LHCN-M2 (cell line): ENCODE data around the gene INHBB. TPM values are rescaled to one million over a fixed set of nuclear protein-coding genes. Genes with fewer than 3 reads are reported as not detected.
"Not testable (repeated sequence)": the region's sequence is repeated elsewhere in the genome, so short reads cannot be mapped to it uniquely, and the experiment has no call there.

Source experiments
- DNase-seq: peaks from one replicate; pipeline ENCODE4 v3.0.0-alpha.2; 2012; ENCODE audit warnings: low read depth
- total RNA-seq: library from RNA; depleted of rRNA; stranded (reverse); fragments of >200 nt; gene quantifications from 2 replicates; pipeline ENCODE4 v1.2.3, GENCODE V29; 2014

The INHBB gene
- total RNA-seq, 1 experiment from 2014 or later, result 0.46 TPM

DNA sequence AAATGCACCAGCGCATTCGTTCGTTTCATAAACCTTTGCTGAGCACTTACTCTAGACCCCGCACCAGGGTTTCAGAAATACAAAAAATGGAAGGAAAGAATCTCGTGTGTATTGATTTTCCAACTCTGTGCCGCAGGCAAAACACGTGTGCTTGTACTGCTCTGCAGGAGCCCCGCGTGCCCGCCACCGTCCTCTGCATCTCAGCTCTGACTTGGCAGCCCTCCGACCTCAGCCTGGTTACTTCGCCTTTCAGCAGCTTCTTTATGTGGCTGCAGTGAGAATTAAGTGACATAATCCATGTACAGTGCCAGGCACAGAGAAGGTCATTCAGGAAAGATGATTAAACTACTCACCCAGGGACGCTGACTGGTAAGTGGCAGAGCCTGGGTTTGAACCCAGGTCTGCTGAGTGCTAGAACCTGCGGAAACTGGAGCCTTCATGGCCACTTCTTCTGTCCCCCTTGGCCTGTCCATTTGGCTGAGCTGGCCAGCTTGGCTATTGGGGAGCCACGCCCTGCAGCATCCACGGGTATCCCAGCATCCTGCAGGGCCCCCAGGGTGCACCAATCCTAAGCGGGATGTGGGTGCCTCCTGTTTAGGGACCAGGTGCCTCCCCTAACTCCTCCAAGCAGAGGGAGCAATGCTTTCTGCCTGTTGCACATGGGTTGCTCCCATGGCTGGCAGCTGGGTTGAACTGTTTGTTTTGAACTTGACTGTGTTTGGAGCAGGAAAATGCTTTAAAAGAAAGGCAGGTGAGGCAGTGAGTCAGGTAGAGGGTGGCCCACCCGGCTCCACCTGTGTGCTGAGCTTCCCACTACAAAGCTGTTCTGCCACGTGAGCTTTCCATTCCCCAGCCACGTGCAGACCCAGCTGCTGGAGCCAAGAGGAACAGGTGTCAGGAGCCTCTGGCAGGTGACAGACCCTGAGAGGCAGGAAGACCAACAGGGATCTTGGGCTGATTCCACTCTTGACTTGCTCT lies 34.3 kb downstream of the INHBB start:
- DNase-seq, result no peak

DNA sequence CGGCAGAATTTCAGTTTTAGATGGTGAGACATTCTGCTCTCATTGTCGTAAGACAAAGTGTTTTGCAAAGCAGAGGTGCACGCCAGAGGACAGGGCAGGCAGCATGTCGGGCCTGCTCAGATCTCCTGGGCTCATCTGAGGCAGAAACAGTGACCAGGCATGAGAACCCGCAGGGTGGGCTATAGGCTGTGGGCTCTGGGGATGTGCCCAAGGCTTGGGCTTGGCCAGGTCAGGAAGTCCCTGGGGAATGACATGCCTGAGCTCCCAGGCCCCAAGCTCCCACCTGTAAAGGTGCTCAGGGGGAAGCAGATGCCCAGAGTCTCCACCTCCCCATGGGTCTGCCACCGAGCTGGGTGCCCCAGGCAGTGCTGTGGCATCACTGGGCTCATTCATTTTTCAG lies 35.3 kb downstream of the INHBB start:
- no peak for DNase-seq

DNA sequence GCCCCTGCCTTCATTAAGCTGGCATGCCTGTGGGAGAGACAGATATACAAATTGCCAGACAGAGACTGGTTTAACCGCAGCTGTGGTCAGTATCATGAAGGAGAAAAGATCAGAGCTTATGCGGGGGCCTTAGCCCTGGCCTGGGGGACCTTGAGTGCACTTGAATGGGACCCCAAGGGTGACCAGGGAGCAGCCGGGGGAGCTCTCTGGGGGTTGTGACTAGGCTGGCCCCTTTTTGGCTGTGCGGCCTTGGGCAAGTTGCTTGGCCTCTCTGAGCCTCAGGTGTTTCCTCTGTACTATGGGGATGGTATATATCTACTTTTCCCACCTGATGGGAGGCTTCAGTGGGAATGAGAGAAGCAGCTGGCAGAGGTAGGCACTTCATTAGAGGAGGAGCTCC lies 35.7 kb downstream of the INHBB start:
- no peak for DNase-seq

DNA sequence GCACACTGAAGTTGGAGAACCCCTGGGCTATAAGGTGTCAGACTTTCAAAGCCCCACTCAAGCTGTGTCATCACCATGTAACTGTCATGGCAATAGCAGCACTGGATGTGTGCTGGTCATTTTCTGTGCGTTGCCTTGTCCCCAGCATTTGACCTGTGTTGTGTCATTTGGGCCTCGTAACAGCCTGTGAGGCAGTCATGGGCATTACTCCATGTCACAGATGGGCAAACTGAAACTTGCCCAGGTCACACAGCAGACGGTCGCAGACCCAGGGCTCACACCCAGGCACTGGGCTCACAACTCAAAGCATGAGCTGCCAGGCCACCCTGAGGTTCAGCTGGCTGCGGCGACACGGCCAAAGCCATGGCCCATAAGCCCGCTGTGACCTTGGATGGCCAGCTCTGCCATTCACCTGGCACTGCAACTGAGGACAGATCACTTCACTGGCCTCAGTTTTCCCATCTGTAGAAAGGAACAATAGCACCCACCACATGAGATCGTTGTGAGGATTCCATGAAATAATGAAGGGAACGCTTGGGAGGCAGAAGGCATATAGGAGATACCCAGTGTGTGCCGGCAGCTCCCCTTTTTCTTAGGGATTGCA lies 36.7 kb downstream of the INHBB start:
- DNase-seq, result no peak

DNA sequence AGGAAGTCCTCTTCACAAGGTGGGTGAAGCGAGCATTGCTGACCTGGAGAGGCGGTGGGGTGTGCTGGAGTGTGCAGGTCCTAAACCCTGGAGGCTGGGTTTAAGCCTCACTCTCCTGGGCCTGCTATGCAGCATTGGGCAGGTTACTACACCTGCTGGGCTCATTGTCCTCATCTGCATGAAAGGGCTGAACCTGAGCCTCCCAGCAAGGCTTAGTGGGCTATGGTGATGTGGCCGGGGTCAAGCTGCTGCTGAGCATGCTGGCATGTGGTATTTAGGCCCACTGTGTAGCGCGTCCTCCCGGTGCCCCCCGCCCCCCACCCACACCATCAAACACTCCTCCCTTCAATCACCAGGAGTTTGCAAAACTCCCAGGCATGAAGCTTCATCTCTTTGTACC lies 37.3 kb downstream of the INHBB start:
- DNase-seq, result no peak

DNA sequence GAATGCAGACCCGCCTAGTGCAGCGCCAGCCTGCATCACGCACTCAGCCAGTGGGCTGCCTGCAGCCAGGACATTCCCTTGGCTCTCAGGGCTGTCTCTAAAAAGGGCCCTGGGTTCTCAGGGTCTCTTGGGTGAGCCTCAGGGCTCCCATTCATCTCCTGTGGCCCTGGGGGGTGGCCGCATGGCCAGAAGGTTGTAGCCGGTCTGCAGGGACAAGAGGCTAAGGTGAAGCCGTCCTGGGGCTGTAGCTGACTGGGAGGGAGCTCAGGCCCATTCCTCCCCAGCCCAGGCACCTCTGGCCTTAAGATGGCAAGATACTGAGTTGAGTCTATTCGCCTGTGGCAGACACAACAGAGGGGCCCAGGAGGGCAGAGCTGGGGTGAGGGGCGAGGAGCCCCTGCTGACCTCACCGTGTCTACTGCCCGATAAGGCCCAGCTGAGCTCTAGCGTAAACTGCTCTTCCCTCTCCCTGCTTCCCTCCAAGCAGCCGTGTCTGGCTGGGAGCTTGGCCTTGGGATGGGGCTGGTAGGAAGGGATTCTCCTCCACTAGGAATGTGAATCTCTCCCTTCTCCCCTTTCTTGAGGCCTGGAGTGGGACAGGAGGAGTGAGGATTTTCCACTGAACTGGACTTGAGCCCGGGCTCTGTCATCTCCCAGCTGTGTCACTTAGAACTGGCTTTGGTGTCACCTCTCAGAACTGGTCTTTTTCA lies 37.9 kb downstream of the INHBB start:
- no peak for DNase-seq

DNA sequence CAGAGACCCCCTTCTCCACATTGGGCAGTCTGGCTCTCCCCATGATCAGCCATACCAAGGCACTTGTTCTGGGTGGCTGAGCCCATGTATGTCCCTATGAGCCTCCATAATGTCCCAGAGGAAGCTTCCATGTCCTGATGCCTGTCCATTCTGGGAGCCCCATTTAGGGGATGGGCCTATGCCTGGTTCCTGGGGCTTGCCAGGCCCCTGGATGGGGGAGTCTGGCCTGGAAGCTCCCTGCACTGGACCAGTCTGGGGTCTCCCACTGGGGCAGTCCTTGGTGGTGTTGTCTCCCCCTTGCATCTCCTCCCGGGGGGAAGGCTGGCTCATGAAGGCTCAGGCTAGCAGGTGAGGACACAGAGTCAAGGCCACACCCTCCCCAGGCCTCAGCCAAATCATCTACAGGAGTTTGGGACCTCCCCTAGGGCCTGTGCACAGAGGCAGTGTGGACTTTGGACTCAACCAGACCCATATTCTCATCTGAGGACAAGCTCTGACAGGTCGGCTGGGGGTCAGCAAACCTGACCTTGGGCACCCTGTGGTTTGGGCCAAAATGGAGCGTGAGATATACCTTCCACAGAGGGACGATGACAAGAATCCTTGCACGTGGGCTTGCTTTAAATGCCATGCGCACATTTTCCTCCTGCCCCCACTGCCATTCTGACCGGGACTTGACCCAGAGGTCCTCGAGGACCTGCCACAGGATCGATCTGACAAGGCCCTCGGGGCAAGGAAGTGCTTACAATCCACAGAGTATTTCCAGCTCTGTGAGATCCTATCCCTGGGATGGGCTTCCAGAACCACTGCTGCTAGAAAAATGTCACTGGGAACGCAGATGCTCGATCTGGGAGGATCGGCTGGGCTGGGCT lies 38.8 kb downstream of the INHBB start:
- no peak for DNase-seq

DNA sequence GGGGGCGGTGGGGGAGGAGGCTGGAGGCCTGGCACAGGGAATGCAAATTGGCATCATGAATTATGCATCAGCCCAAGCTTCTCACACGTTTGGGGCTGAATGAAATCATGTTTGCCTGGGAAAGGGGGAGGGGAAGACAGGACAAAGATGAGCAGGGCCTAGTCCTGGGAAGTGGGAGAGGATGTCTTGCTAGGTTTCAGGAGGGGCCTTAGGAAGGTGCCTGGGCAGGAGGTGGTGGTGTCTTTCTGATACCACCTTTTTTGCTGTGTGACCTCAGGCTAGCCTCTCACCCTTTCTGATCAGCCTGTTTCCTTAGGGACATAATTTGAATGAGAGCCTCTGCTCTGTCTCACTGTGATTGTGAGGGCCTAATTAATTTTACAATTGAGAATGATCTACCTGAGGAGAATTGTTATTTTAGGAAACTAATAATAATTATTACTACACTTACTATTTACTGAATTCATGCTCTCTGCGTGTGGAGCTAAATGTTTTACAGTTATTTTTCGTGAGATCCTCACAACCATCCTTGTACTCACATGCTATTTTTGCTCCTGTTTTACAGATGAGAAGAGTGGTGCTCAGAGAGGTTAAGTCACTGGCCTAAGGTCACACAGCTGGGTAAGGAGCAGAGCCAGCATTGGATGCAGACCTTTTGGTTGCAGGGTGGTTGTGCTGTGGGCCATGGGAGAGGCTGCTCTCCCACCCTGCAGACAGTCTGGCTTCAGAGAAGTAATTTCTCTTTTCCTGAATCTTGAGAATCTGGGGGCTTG lies 39.6 kb downstream of the INHBB start:
- DNase-seq, result no peak

DNA sequence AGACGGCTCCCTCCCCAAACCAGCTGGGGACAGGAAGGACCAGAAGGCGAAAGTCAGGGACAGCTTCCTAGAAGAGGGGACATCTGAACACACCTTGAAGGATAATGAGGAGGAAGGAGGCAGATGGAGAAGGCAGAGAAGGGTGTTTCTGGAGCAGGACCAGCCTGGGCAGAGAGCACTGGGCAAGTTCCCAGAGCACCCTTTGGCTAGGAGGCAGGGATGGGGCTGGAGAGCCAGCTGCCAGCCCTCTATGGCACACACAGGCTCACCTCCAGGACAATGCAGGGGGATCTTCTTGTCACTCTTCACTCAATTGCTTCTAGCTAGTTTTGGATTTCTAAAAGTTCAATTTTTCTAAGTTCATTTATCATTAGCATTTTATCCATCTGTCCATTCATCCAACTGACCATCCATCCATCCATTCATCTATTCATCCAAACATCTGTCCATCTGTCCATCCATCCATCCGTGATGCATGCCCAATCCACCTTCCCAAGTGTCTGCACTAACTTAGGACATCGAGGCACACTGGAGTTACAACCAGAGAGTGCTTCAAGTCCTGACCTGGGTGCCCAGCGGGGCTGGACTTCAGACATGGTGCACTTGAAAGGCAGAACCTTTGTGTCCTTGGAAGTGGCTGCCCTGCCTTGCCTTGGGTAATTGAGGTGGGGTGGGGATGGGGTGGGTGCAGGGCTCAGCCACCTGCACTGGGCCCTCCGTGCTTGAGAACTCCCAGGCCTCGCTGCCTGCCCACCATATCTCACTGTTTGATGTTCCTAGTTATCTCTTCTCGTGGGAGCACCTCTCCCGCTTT lies 42.5 kb downstream of the INHBB start:
- no peak for DNase-seq

DNA sequence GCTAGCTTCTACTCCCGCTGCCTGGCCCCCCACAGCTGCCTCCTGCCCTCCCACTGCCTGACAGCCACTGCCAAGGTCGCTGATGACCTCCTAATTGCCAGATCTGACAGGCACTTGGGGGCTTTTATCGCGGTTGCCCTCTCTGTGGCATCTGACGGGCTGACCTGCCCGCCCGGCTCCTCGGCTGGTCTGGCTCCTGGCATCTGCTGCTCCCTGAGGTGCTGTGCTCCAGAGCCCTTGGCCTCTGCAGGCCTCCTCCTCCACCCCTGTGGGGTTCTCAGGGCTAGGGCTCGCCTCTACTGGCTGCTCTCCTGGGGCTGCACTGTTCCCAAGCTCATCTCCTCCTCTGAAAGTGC lies 43.1 kb downstream of the INHBB start:
- no peak for DNase-seq

DNA sequence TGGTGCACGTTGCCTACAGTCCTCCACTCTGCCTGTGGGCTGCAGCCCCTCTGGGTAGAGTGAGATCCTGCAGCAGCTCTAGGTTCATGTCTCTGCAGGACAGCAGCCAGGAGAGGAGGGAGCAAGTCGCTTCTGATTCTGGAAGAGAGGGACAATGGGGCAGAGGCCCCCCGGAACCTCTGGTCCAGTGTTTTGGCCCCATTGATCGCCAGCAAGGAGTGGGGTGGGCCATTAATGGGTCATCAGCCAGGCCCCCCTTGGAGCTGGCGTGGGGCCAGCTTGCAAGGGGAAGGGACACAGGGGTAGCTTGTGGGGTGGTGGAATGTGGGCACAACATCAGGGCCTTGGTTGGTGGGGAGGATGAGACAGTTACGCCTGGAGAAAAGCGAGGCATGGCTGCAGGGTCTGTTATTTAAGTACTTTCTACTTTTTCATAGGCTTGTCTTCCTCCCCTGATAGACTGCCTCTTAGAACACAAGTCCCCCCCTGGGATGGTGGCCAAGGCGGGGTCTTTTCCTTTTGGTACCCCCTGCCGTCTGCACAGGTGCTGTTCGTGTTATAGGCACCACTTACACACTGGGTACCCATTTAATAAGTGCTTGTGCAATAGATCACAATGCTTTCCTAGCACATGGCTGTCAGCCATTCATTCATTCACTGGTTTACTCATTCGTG lies 44.6 kb downstream of the INHBB start:
- DNase-seq, result no peak

DNA sequence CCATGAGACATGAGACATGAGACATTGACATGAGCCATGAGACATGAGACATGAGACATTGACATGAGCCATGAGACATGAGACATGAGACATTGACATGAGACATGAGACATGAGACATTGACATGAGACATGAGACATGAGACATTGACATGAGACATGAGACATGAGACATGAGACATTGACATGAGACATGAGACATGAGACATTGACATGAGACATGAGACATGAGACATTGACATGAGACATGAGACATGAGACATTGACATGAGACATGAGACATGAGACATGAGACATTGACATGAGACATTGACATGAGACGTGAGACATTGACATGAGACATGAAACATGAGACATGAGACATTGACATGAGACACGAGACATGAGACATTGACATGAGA lies 45.4 kb downstream of the INHBB start:
- not testable (repeated sequence) for DNase-seq

DNA sequence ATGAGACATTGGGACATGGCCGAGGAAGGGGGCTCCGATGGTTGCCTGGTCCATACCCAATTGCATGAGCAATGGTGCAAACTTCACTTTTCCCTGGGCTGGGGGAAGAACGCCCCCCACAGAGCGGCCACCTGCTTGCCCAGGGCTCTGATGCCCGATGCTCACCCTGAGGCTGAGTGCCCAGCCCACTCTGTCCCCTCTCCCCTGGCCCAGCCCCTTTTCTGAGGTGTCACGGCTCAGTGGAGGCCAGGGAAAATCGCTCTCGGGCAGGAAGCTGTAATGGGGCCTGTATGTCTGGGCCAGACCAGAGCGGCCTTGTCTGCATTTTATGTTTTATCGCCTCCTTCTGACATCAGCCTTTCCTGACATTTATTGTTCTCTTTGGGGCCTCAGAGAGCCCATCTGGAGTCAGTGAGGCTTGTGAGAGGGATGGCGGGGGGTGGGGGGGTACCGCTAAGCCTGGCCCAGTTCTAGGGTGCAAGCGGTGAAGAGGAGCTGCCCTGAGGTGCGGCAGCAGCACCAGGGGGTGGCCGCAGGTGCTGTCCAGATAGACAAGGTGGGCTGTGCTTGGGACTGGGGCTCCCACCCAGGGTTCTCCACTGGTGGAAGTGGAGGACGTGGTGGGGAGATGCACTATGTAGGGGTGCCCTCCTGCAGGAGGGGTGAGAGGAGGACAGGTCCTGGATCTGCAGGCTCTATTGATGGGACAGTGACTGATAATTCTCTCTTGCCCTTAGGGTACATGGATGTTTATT lies 46.2 kb downstream of the INHBB start:
- no peak for DNase-seq

DNA sequence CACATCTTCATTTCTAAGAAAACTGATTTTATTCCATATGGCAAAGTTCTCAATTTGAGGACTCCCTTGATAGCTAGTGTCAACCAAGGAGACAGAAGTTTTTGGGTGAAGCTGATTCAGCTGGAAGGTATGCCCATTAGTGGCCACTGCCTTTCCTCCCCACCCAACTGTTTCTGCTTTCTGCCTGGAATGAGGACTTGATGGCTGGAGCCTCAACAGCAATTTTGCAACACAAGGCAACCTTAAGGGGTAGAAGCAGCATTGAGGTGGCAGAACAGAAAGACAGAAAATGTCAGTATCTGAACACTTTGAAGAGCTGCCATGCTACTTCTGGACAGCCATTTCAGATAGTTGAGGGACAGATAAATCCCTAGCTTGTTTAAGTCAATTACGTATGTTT lies 47.0 kb downstream of the INHBB start:
- DNase-seq, result no peak

DNA sequence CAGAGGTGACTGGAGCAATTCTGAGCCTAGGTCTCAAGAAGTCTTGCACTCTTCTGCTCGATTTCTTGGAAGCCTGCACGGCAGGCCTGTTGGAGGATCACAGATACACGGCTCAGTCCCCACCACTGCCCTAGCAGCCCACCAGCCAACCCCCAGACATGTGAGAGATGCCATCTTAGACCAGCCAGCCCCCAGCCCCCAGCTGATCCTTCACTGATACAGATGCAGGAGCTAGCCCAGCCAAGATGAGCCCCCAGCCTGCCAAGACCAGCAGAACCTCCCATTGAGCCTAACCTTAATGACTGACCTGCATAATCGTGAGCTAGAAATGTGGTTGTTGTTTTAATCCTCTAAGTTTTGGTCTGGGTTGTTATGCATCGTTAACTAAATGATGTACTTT lies 47.5 kb downstream of the INHBB start:
- DNase-seq, result no peak

DNA sequence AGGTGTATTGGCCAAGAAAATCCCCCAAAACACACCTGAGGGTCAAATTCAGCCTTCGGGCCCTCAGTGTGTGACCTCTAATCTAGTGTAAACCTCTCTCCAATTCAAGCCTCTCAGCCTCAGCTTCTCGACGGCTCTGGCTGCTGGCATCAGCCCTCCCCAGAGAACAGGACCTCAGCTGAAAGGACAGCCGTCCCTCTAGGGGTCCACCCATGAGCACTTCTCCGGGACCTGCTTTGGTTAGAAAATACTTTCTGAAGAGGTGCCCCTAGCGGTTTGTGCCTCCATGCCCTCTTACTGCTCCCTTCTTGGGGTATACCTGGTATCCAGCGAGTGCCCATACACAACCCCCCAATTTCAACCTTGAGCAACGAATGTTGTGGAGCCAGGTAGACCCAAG lies 48.8 kb downstream of the INHBB start:
- no peak for DNase-seq

DNA sequence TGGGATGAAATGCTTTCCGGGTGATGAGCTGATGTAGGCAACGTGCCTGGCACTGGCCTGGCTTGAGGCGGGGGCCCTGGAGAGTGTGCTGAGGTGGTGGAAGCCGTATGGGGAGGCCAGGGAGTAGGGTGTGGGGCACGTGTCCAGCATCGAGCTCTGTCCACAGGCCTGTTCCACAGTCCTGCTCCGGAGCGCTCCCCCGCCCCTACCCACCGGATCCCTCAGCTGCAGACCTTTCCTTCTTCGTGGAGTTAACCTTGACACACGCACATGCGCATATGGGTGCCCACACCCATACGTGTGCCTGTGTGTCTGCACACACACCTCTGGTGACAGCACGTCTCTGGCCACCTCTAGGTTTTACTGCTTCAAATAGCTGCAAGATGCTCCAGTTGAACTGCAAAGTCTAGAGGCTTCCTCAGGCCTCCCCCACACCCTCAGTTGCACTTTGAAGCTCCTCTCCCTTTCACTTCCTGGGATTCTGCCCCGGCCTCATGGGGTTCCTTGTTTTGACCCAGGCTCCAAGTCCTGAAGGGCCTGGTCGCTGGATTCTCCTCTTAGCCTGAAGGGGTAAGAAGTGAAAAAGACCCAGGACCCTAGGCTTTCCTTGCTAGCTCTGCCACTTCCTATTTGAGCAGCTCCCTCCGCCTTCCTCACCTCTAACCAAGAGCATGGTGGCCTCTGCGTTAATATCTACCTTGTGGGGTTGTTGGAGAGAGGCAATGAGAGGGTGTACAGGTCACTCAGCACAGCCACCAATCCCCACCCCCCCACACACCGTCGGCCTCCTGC lies 49.5 kb downstream of the INHBB start:
- no peak for DNase-seq
